ENCODE results near the gene FOSB. TPM values are rescaled to one million over a fixed set of nuclear protein-coding genes. Genes with fewer than 3 reads are reported as not detected.

FOSB gene
- 1.7 and 2.5 TPM in 2 replicates for total RNA-seq (2021)
- long read RNA-seq: 0 reads

GRCh38 chr19:45467456-45468158, at the start of gene FOSB:
Gene FOSB (plus strand): TSS chr19:45467996. CDS start chr19:45468587, 591 bp downstream.
- no peak within 1 kb of the TSS for H2BK5ac ChIP-seq (ENCODE audit: insufficient read length, low read length)
- H3K18ac ChIP-seq (ENCODE audit: insufficient read length, low read depth, low read length): peak within 1 kb of the TSS; percentile 99
- peak within 1 kb of the TSS; percentile 99 for H3K14ac ChIP-seq (ENCODE audit: insufficient read depth, low read length)
- H4K5ac ChIP-seq (ENCODE audit: insufficient read length, low read depth, low read length): no peak within 1 kb of the TSS
- peak; percentile 30; the same call in 2 of the 3 replicates for TF ChIP-seq CTCF (conservative IDR thresholded peaks at IDR 0.05)
- Mint-ChIP-seq H3K27me3 (ENCODE audit: low read depth) (peaks cover 24% of the 10 kb centered on the region), H3K27ac (peak within 1 kb of the TSS; percentile 81 to 98 (median 87); a peak in 5 of 7 replicates), H3K9me3 (no peaks in the 10 kb centered on the region; a peak in 1 of 5 replicates), H3K4me1 (peaks cover 18 to 46% of the 10 kb centered on the region in 2 experiments), H3K36me3 (ENCODE audit: insufficient read depth in 1 of 3, low read depth in 3 of 3) (peaks cover 0 to 8% (median 0%) of the 10 kb centered on the region in 3 experiments; a peak in 1 of 7 replicates), H3K4me3 (peak within 1 kb of the TSS; percentile 80 to 92)
- no peak within 1 kb of the TSS for H4K91ac ChIP-seq (ENCODE audit: insufficient read length, low read depth, low read length)
- no peak within 1 kb of the TSS for H3K23ac ChIP-seq (ENCODE audit: insufficient read length, low read depth, low read length)
- no peak within 1 kb of the TSS for H3K56ac ChIP-seq (ENCODE audit: insufficient read length, low read depth, low read length)
- H2BK15ac ChIP-seq (ENCODE audit: low read depth, low read length): 0 out of 2 replicates have a peak within 1 kb of the TSS, but pooled peaks have one; percentile 42
- H3K79me1 ChIP-seq (ENCODE audit: insufficient read depth, low read depth, low read length, poor library complexity, severe bottlenecking): no peaks in the 10 kb centered on the region
- no peaks in the 10 kb centered on the region for H4K20me1 ChIP-seq (ENCODE audit: control insufficient read depth, insufficient read depth, insufficient read length)
- H3K79me2 ChIP-seq (ENCODE audit: insufficient read depth, low read length): no peaks in the 10 kb centered on the region
- H4K8ac ChIP-seq (replicated peaks; ENCODE audit: insufficient read length, low read depth, low read length): no peak within 1 kb of the TSS
- H3K4ac ChIP-seq (ENCODE audit: low read depth, low read length): peak within 1 kb of the TSS; percentile 87; the same call in 1 of the 2 replicates
- H2BK20ac ChIP-seq (ENCODE audit: low read depth, low read length, poor library complexity, severe bottlenecking): peak within 1 kb of the TSS; percentile 95
- H2AFZ ChIP-seq (ENCODE audit: low read length): peak within 1 kb of the TSS; percentile 27
- H3K27me3 ChIP-seq (ENCODE audit: insufficient read depth, low read length): no peaks in the 10 kb centered on the region; the same call in 1 of the 2 replicates
- H2AK5ac ChIP-seq (ENCODE audit: insufficient read length, low read length): no peak within 1 kb of the TSS
- no peaks in the 10 kb centered on the region for H3K4me1 ChIP-seq (ENCODE audit: insufficient read depth, low read length)
- H3K9me3 ChIP-seq (ENCODE audit: control insufficient read depth, low read depth, low read length): no peaks in the 10 kb centered on the region
- peak within 1 kb of the TSS; percentile 45 for H3K9ac ChIP-seq (ENCODE audit: extremely low read depth, insufficient read length, low read length)
- H2BK120ac ChIP-seq (ENCODE audit: low read depth, low read length, poor library complexity, severe bottlenecking): peak within 1 kb of the TSS; percentile 84
- H3T11ph ChIP-seq (ENCODE audit: low read length): peak within 1 kb of the TSS; percentile 89
- WGBS (ENCODE audit: extremely low coverage, insufficient read length, low lambda C conversion rate): no CpG with 5 or more reads among the region's 56 CpGs
- peak within 1 kb of the TSS; percentile 93 for H2BK12ac ChIP-seq (ENCODE audit: insufficient read length, low read depth, low read length)
- no peak within 1 kb of the TSS for H3K27ac ChIP-seq (ENCODE audit: insufficient read length, low read depth, low read length)
- H3K23me2 ChIP-seq (ENCODE audit: insufficient read length, low read depth, low read length, poor library complexity, severe bottlenecking): peaks cover 19% of the 10 kb centered on the region
- peak; percentile 93 for DNase-seq
- peak within 1 kb of the TSS; percentile 84 for H3K4me2 ChIP-seq (ENCODE audit: insufficient read depth, insufficient read length, low read length)

All from H9 (cell line).